GM12878 (cell line): ENCODE results near the gene ATRNL1. TPM values are rescaled to one million over a fixed set of nuclear protein-coding genes. Genes with fewer than 3 reads are reported as not detected.

Experiments
- FOS ChIP-seq: IDR thresholded peaks from 3 replicates; pipeline ENCODE4 v1.6.1; 2011; ENCODE audit warnings: borderline replicate concordance; ENCODE audit not compliant: insufficient read length; ENCODE audit errors: extremely low read depth
- HDAC2 ChIP-seq: fragments of 200-600 bp; sonication (generic); IDR thresholded peaks from 2 replicates; pipeline ENCODE4 v1.6.1; 2017
- PML ChIP-seq: IDR thresholded peaks from 2 replicates; pipeline ENCODE4 v1.6.1; 2012; ENCODE audit warnings: low read length, inconsistent platforms
- SMARCA5 ChIP-seq: fragments of 450-650 bp; IDR thresholded peaks from 2 replicates; pipeline ENCODE4 v1.6.1; 2017; ENCODE audit warnings: mild to moderate bottlenecking
- polyA plus RNA-seq, 11 experiments: library from polyadenylated mRNA; depleted of rRNA in 4 of 11; unstranded in 6 of 11; stranded (reverse) in 5 of 11; fragments of >200 nt; fragmentation: Nextera tagmentation in 4 of 11; fragmentation: Illumina TruSeq in 1 of 11; extraction: Ambion mirVana in 4 of 11; extraction: Trizol in 1 of 11; gene quantifications; 1 replicate in 1 of 11; 2 replicates in 10 of 11; pipeline versions ENCODE4 v1.2.1 to v1.2.3, GENCODE V29; 2011 to 2016; ENCODE audit warnings: inconsistent platforms in 2 of 11, missing spikeins in 2 of 11, low read depth in 1 of 11
- total RNA-seq, 4 experiments: library from RNA; depleted of rRNA in 3 of 4; stranded (reverse); fragments of >200 nt in 3 of 4; fragmentation: Illumina TruSeq in 1 of 4; extraction: Trizol in 1 of 4; gene quantifications; 2 replicates each; pipeline versions ENCODE4 v1.2.1 to v1.2.3, GENCODE V29; 2013 to 2021
- TF ChIP-seq, protein P1 (sequence below): fragments of 450-650 bp; IDR thresholded peaks from 2 replicates; pipeline ENCODE4 v1.6.1; 2017; ENCODE audit warnings: mild to moderate bottlenecking, moderate library complexity
- TF ChIP-seq, protein P2 (sequence below): IDR thresholded peaks from 2 replicates; pipeline ENCODE4 v1.6.1; 2011; ENCODE audit warnings: low read depth, mild to moderate bottlenecking, low read length, moderate library complexity, borderline replicate concordance; ENCODE audit errors: extremely low read depth
- TF ChIP-seq, protein P3 (sequence below): fragments of 450-650 bp; IDR thresholded peaks from 2 replicates; pipeline ENCODE4 v1.6.1; 2017; ENCODE audit warnings: antibody characterized with exemption, mild to moderate bottlenecking, moderate library complexity

The ATRNL1 gene
- total and polyA plus RNA-seq, 10 of the 15 experiments (the other 5 are each of a cell fraction or from before 2014, with no cell fraction given): 0.03 to 1.4 (median 0.34) TPM

DNA sequence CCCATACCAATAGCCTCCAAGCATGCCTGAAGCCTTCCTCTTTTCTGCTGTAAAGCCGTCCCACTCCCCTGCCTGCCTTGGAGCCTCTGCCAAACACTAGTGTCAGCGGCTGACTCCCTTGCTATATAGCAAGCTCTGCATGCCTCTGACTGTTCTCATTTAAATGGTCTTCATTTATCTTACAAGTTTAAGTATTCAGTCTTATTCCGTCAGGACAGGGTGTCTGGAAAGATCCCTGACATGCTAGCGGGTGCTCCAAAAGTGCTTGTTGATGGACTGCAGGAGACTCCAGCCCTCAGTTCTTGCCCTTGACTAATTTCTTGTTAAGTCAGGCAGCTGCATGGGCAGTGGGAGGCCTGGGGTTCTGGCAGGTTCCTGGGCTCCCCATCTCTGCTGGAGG is 881.2 kb downstream of the ATRNL1 start (continued):
- TF ChIP-seq, protein P1, sequence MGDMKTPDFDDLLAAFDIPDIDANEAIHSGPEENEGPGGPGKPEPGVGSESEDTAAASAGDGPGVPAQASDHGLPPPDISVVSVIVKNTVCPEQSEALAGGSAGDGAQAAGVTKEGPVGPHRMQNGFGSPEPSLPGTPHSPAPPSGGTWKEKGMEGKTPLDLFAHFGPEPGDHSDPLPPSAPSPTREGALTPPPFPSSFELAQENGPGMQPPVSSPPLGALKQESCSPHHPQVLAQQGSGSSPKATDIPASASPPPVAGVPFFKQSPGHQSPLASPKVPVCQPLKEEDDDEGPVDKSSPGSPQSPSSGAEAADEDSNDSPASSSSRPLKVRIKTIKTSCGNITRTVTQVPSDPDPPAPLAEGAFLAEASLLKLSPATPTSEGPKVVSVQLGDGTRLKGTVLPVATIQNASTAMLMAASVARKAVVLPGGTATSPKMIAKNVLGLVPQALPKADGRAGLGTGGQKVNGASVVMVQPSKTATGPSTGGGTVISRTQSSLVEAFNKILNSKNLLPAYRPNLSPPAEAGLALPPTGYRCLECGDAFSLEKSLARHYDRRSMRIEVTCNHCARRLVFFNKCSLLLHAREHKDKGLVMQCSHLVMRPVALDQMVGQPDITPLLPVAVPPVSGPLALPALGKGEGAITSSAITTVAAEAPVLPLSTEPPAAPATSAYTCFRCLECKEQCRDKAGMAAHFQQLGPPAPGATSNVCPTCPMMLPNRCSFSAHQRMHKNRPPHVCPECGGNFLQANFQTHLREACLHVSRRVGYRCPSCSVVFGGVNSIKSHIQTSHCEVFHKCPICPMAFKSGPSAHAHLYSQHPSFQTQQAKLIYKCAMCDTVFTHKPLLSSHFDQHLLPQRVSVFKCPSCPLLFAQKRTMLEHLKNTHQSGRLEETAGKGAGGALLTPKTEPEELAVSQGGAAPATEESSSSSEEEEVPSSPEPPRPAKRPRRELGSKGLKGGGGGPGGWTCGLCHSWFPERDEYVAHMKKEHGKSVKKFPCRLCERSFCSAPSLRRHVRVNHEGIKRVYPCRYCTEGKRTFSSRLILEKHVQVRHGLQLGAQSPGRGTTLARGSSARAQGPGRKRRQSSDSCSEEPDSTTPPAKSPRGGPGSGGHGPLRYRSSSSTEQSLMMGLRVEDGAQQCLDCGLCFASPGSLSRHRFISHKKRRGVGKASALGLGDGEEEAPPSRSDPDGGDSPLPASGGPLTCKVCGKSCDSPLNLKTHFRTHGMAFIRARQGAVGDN: no peak
- no peak for TF ChIP-seq FOS
- TF ChIP-seq, protein P2, sequence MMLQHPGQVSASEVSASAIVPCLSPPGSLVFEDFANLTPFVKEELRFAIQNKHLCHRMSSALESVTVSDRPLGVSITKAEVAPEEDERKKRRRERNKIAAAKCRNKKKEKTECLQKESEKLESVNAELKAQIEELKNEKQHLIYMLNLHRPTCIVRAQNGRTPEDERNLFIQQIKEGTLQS: no peak
- TF ChIP-seq, protein P3, sequence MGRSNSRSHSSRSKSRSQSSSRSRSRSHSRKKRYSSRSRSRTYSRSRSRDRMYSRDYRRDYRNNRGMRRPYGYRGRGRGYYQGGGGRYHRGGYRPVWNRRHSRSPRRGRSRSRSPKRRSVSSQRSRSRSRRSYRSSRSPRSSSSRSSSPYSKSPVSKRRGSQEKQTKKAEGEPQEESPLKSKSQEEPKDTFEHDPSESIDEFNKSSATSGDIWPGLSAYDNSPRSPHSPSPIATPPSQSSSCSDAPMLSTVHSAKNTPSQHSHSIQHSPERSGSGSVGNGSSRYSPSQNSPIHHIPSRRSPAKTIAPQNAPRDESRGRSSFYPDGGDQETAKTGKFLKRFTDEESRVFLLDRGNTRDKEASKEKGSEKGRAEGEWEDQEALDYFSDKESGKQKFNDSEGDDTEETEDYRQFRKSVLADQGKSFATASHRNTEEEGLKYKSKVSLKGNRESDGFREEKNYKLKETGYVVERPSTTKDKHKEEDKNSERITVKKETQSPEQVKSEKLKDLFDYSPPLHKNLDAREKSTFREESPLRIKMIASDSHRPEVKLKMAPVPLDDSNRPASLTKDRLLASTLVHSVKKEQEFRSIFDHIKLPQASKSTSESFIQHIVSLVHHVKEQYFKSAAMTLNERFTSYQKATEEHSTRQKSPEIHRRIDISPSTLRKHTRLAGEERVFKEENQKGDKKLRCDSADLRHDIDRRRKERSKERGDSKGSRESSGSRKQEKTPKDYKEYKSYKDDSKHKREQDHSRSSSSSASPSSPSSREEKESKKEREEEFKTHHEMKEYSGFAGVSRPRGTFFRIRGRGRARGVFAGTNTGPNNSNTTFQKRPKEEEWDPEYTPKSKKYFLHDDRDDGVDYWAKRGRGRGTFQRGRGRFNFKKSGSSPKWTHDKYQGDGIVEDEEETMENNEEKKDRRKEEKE: no peak
- TF ChIP-seq PML: no peak
- no peak for TF ChIP-seq HDAC2
- TF ChIP-seq SMARCA5: no peak
- TF ChIP-seq, all 136 proteins: peak for 0
